SKM-1 treated with dmso at 0.1 percent for 144 hours (cell line): Measurements from ENCODE around the gene MSI2.

Experiments used
- DNase-seq: peaks from one replicate; lab custom pipeline; 2025; ENCODE audit not compliant: unreplicated experiment; lab: John Stamatoyannopoulos, UW

Gene MSI2

GRCh38 chr17:57586742-57587141 is 330.4 kb downstream of the MSI2 start:
- no peak for DNase-seq

GRCh38 chr17:57587193-57587969 is 331.1 kb downstream of the MSI2 start:
- no peak for DNase-seq

GRCh38 chr17:57588086-57588485 is 331.8 kb downstream of the MSI2 start:
- no peak for DNase-seq

DNA sequence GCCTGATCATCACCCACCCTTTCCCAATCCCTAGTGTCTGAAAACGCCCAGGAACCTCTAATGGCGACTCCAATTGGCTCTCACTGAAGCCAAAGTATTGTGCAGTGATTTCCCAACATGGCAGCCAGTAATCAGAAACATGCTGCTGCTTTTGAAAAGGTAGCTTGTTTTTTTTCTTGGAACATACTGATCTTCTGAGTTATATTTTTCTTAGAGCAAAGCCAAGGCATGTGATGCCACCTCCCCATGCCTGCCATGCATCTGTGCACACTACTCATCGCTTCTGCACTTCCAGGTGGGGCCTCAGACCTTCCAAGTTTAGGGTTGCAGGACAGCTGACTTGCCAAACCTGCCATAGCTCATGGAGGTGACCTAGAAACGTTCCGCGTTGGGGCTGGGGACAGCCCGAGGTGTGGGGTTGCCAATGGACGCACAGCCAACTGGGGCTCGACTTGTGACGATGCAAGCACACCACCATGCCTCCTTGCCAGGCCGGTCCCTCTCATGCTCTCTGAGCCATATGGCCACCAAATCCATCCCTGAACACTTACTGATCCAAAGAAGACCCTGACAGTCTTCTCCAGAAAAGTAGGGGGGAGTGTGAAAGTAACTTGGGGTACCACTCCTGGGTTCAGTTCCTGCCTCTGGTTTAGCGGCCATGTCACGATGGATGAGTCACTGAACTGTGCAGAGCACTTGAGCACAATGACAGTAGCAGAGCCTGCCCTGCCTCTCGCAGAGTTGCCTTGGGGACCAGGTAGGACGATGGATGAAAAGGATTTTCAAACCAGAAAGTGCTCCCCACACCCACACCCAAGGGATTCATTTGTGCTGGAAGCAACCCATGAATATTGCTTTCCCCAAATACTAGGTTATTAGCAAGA is 333.1 kb downstream of the MSI2 start:
- DNase-seq, result no peak

DNA sequence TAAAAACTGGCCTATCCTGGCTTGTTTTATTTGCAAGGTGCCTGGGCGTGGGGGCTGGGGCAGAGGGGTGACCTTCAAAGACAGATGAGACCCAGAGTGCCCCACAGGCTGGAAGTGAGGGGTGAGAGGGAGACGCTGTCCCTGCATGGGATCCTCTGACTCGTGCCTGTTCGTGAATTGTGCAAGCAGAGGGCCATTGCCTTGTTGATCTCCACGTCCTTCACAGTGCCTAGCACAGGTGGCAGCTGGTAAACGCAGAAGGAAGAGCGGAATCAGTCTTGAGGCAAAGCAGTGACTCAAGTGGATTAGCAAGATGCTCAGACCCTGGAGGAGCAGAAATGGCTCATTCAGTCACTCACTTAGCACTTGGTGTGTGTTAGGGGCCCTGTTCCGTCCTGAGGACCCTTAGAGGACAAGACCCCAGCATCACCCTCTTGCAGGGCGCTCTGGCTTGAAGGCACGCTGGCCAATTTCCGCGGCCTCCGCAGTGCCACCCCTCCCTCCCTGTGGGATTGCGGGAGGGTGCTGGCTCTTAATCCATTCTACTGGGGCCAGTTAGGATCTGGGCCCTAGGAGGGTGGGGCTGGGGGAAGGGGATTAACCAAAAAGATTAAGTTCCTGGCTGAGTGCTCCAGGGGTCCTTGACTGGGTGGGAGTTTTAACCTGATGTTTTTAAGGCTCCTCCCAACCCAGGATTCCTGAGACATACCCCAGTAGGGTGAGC is 337.6 kb downstream of the MSI2 start:
- no peak for DNase-seq

- DNase-seq, result no peak
Measured at GRCh38 chr17:57594767-57595166, 338.4 kb downstream of the MSI2 start.

DNA sequence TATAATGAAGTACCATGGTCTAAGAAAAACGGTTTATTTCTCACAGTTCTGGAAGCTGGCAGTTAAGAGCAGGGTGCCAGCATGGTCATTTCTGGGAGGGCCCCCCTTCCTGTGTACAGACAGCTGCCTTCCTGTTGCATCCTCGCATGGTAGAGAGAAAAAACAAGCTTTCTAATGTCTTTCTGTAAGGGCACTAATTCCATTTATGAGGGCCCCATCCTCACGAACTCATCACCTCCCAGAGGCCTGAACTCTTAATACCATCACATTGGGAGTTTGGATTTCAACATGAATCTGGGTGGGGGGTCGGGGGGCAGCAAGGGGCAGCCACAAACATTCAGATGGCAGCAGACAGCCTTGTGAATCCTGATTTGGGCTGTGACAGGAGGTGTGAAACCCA is 339.1 kb downstream of the MSI2 start:
- no peak for DNase-seq

GRCh38 chr17:57595947-57596695 is 339.8 kb downstream of the MSI2 start:
- DNase-seq, result no peak

- DNase-seq, result no peak
Measured at GRCh38 chr17:57597101-57597500, 340.8 kb downstream of the MSI2 start.

GRCh38 chr17:57597531-57598453 is 341.5 kb downstream of the MSI2 start:
- DNase-seq, result peak; percentile 28

- peak; percentile 31 for DNase-seq
Measured at GRCh38 chr17:57599271-57600045, 343.1 kb downstream of the MSI2 start.

DNA sequence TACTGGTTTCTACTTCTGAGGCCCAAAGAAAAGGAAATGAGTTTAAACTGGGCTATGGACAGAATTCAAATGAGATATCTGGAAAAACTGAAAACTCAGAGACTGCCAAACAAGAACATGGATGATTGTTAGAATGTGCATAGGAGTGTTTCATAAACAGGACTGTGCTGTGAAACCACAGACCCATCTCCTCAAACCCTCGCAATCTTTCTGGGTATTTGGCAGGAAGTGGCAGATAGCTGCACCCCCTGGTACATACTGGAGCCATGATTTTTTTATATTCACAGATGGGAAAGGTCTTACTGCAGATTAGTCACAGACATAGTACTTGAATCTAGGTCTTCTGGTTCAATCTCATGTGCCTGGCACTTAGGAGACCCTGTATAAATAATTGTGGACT is 343.8 kb downstream of the MSI2 start:
- DNase-seq, result no peak

DNA sequence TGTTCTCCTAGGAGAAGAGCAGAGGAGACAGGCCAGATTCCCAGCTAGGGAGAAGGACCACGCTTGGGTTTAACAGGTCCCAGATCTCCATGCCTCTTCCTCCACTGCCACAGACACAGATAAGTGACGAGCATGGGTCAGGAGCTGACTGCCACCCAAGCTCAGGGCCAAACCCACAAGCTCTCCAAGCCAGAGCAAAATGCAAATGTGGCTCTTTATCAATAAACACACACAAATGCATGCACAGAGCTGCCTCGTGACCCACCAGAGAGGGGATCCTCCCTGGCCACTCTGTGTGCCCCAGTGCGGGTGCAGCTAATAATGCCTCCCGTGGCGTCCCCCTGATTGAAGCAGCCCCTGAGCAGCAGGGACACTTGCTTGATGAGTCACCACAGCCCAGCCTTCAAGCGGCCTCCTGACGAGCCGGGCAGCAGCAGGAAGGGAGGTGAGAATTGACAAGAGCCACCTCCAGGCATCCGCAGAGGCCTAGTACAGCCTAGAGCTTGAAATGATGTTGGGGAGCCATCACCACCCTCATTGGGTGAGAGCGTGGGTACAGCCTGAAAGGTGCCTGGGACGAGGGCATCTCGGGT is 344.9 kb downstream of the MSI2 start:
- no peak for DNase-seq

DNA sequence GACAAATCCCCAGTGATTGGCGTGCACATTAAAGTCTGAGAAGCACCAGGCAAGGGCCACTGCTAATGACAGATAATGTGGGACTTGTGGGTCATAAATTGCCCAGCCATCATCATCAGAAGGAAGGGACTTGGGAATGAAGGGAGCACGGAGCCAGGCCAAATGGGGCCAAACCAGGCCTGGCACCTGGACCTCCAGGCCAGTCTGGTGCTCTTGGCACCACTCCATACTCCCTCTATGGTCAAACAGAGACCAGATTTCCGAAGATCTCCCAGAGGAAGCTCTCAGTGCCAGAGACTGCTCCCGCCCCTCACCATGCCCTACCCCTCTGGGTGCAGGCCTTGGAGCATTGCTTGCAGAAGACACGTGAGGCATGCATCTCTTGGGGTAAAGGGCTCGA is 346.6 kb downstream of the MSI2 start:
- no peak for DNase-seq

DNA sequence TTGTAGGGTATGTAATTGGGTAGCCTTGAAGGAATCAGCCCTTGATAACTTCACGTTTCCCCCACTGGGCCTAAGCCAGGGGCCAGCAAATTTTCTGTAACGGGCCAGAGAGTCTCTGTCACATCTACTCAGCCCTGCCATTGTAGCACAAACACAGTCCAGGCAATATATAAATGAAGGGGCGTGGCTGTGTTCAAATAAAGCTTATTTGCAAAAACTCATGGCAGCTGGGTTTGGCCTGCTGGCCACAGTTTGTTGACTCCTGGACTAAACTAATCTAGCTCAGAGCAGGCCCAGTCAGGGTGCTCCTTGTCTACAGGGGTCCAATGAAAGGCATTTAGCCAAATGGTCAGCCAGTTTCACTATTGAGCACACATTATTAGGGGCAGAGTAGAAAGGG is 347.2 kb downstream of the MSI2 start:
- DNase-seq, result no peak

DNA sequence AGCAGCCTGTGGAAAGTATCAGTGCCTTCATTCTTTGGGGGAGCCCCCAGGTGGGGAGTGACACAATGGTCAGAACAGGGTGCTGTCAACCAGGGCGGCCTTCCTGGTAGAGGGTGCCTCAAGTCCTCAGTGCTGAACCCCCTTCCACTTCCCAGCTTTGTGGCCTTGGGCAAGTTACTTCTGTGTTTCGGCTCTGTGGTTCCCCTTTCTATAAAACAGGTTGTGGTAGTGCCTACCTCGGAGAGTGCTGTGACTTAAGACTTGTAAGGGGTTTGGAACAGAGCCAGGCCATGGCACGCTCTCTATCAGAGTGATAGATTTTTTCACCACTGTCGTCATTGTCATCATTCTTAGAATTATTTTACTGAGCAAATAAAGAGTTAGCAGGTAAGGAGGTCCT is 347.7 kb downstream of the MSI2 start:
- DNase-seq, result peak; percentile 89

GRCh38 chr17:57604771-57605674 is 348.7 kb downstream of the MSI2 start:
- no peak for DNase-seq

- DNase-seq, result no peak
Measured at GRCh38 chr17:57605675-57606105, 349.4 kb downstream of the MSI2 start.
